T-helper 9 cell (primary cell): ENCODE data around the gene ISM2.
"Not testable (repeated sequence)": the region's sequence is repeated elsewhere in the genome, so short reads cannot be mapped to it uniquely, and the experiment has no call there.

Source experiments
- DNase-seq: peaks from one replicate; pipeline ENCODE4 v3.0.0-alpha.2; 2020
- total RNA-seq, 2 donors: gene quantifications; one replicate each; lab custom pipeline; 2026; lab: John Stamatoyannopoulos, UW

The ISM2 gene
- 0 reads per million in 2 donors for total RNA-seq

DNA sequence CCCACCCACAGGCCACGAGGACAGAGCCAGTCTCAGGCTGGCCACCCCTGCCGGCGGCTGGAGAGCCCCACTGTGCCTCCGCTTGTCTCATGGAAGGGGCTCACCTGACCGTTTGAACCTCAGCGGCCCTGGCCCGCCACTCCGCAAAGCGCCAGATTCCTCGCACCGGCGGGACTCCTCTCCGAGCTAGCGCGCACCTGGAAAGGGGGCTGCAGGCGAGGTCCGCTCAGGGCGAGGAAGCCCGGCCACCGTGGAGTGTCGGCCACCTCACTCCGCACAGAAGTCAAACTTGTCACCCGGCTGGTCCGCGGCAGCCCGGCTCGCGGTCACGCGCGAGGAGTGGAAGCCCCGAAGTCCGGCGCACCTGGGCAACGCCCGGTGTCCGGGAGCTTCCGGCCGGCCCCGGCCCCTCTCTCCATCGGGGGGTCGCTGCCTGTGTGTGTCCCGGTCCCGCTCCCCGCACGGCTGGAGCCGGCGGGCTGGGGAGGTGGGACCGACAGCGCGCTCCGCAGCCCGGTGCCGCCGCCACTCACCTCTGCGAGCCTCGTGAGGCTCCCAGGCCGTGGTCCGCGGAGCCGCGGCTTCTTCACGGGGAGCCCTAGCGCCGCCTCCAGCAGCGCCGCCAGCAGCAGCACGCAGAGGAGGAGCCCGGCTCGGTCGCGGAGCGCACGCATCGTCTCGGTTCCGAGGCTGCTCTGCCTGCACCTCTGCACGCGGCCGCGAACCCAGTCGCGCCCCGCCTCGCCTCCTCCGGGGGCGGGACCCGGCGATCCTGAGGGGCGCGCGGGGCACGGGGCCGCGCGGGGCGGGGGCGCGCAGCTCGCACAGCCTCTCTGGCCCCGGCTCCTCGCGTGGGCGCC is at the start of gene ISM2:
Gene ISM2, minus strand, starts transcription at position 697 of the 860 bp plus-strand sequence. Its CDS starts 23 bp downstream, at position 674.
- peak; percentile 6 for DNase-seq

DNA sequence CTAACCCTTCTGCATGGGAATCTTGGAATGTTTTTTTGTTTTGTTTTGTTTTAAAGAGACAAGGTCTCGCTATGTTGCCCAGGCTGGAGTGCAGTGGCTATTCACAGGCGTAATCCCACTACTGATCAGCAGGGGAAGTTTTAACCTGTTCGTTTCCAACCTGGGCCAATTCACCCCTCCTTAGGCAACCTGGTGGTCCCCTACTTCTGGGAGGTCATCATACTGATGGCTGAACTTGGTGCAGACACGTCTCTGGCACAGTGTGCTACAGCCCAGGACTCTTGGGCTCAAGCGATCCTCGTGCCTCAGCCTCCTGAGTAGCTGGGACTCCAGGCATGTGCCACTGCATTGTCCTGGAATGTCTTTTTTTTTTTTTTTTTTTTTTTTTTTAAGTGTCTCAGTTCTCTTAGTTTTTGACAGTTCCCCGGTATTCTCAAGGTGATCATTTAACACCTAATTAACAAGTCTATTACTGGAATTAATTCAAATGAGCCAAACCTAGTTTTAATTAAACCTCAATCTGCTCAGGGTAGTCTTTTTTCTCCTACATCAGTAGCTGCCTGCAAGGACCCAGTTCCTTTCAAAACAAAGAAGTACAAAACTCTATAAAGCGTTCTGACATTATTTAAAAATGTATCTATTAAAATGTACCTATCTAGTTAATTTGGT is 49.0 kb upstream of the ISM2 start:
- DNase-seq, result no peak

DNA sequence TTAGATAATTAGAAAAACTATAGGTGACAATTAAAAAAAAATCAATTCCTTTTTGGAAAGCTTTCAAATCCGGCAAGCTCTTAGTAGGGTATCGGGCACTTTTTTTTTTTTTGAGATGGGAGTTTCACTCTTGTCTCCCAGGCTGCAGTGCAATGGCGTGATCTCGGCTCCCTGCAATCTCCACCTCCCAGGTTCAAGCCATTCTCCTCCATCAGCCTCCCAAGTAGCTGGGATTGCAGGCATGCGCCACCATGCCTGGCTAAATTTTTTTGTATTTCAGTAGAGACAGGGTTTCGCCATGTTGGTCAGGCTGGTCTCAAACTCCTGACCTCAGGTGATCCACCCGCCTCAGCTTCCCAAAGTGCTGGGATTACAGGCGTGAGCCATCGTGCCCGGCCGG is 46.6 kb upstream of the ISM2 start:
- not testable (repeated sequence) for DNase-seq

DNA sequence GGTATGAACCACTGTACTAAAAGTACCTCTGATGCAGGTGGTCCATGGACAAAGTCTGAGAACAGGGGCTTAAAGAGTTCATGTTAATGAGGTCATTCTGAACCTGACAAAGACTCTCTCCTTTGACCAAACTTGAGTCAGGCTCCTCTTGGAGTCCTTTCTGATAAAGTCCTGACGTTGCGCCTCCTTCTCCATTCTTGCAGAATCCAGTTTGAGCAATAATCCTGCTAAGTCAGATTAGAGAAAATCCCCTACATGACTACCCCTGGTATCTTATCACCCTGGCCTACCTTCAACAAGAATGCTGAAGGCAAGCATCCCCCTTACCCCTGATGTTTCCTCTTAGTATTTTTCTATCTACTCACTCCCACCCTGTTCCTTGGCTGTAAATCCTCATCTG is 46.0 kb upstream of the ISM2 start:
- no peak for DNase-seq

- no peak for DNase-seq
These were observed 45.2 kb upstream of the ISM2 start for GRCh38 chr14:77543637-77544334.

- no peak for DNase-seq
These were observed 44.6 kb upstream of the ISM2 start for GRCh38 chr14:77543240-77543551.

GRCh38 chr14:77542421-77543239 is 44.0 kb upstream of the ISM2 start:
- no peak for DNase-seq

GRCh38 chr14:77541905-77542304 is 43.3 kb upstream of the ISM2 start:
- no peak for DNase-seq

DNA sequence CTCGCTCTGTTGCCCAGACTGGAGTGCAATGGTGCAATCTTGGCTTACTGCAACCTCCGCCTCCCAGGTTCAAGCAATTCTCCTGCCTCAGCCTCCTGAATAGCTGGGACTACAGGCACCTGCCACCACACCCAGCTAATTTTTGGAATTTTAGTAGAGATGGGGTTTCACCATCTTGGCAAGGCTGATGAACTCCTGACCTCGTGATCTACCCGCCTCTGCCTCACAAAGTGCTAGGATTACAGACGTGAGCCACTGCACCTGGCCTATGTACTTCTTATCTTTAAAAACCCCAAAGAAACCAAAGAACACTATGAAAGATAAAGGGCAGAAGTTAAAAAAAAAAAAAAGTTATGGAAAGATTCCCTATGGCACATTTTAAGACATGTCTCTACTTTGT is 38.3 kb upstream of the ISM2 start:
- DNase-seq, result not testable (repeated sequence)

DNA sequence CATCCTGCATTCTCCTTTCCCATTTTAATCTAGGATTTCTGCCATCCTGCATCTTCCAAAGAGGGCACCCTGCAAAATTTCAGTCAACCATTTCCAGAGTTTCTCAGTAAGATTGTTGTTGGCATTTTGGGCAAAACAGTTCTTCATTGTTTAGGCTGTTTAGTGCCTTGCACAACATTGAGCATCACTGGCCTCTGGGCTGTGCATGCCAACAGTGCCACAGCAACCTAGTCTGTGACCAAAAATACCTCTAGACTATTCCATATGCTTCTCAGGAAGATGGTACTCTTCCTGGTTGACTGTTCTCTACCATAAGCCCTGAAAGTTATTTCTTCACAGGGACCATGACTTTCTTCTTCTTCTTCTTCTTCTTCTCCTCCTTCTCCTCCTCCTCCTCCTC is 32.5 kb upstream of the ISM2 start:
- no peak for DNase-seq

- DNase-seq, result no peak
These were observed 31.3 kb upstream of the ISM2 start for GRCh38 chr14:77529963-77530362.

DNA sequence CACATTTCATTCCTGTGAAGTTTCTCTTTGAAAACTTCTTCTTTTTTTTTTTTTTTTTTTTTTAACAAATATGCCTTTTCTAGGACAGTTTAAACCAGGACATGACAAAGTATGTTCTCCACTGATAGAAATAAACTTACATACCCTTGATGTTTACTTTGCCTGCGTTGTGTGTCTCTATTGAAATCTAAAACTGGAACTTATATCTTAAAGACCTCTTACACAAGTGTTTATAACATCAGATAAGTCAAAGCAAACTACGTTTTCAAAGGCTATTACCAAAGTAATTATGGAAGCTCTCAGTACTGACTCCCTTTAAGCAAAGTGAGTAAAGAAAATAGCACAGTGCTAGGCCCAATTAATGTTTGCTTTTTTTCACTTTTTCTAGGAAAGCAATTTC is 30.6 kb upstream of the ISM2 start:
- DNase-seq, result no peak

GRCh38 chr14:77528701-77529100 is 30.1 kb upstream of the ISM2 start:
- DNase-seq, result not testable (repeated sequence)

DNA sequence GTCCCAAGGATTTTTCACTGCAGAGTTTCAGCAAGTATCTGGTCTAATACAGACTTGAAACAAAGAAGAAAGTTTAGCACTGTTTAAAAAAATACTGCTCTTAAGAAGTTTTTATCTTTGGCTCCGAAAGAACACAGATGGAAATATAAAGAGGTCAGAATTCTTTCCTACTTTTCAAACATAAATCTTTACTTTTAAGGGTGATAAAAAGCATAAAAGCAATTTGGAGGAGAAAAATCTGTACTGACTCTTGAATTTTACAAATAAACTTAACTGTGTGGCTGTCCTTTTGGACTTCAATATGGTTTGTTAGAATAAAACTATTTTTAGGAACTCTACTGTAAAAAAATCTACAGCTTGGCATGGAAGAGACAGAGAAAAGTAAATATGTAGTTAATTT is 27.6 kb upstream of the ISM2 start:
- DNase-seq, result no peak

- no peak for DNase-seq
These were observed 25.9 kb upstream of the ISM2 start for GRCh38 chr14:77524536-77524935.

GRCh38 chr14:77523109-77523508 is 24.5 kb upstream of the ISM2 start:
- no peak for DNase-seq

DNA sequence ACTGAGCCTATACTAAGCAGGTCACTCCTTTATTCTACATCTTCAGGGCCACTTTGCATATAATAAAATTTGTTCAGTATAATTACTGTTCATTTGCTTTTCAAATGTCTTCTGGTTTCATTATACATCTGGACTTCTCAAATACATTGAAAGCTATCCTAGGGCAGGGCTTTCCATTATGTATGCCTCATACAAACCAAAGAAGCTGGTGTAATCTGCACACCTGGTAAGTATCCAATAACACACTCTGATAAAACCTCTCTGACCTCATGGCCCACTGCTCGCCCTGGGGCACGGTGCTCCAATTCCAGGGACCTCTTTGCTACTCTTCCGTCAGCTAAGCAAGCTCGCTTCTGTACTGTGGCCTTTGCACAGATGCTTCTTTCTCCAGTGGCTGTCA is 21.9 kb upstream of the ISM2 start:
- DNase-seq, result no peak

DNA sequence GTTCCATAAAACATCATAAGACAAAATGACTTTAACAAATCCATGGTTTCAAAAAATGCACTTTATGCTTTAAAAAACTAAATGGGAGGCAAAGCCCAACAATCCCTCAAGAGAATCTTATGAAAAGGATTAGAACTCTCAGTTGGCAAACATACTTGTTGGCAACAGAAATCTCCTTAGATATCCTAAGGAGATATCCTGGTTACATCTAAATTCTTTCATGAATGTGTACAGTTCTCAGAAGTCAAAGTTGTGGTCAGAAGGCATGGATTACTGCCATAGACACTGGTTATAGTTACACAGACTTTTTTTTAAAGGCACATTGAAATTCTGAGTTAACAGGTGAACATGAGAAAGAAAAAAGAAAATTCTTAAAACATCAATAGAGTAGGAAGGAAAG is 17.5 kb upstream of the ISM2 start:
- no peak for DNase-seq

GRCh38 chr14:77511486-77512162 is 13.0 kb upstream of the ISM2 start:
- DNase-seq, result no peak

DNA sequence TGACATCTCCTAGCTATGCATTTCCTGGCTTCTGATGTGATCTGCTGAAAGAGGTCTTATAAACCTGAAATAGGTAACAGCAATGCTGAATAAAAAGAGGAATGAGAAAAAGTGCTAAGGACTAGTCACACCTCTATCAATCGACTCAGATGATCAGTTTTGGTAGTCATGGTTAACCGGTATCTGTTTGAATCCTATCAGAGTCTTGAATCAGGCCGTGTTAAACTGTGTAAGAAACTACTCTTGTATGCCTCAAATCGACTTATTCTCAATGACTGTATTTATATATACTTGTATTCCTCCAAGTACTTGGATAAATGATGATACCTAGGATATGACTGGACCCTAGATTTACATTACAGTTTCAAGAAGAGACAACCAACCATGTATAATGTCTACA is 10.8 kb upstream of the ISM2 start:
- DNase-seq, result no peak

GRCh38 chr14:77508876-77509275 is 10.3 kb upstream of the ISM2 start:
- DNase-seq, result no peak

DNA sequence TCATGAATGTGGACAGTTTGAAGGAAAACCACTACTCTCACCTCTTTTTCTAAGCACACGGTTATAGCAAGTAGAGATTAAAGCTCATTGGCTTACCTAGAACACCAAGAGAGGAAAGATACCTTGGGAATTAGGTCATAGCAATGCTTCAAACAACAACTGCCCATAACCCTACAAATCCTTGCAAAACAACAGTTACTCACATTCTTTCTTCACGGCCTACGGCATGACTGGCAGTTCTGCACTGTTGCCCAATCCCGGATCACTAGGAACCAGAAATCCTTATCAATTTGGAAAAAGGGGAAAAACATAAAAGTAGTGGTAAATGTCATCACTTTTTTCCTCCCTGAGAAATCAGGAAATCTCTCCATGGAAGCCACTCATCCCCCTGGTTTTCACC is 9.6 kb upstream of the ISM2 start:
- no peak for DNase-seq
